MM.1S (cell line): ENCODE data around the gene HRNR.
A peak's percentile ranks its signal among the peaks of the same experiment; 100 is the strongest.

Source experiments
- DNase-seq: peaks from one replicate; pipeline ENCODE4 v3.0.0-alpha.2; 2015
- H2AFZ ChIP-seq: fragments of 300-600 bp; sonication (generic); 2 replicates; pipeline ENCODE4 v1.6.0; 2016; ENCODE audit warnings: antibody characterized with exemption, low read length
- H3F3A ChIP-seq: fragments of 300-600 bp; sonication (generic); 2 replicates; pipeline ENCODE4 v1.6.1; 2016; ENCODE audit warnings: mild to moderate bottlenecking, antibody characterized with exemption, low read length, moderate library complexity, mixed read lengths; ENCODE audit not compliant: insufficient read depth
- H3K27ac ChIP-seq: fragments of 300-600 bp; sonication (generic); 2 replicates; pipeline ENCODE4 v1.5.1; 2016; ENCODE audit warnings: mild to moderate bottlenecking, low read length
- H3K27me3 ChIP-seq: fragments of 300-600 bp; sonication (generic); replicated peaks from 2 replicates; pipeline ENCODE4 v1.6.0; 2016; ENCODE audit warnings: low read length; ENCODE audit not compliant: insufficient read depth
- H3K36me3 ChIP-seq: fragments of 300-600 bp; sonication (generic); replicated peaks from 2 replicates; pipeline ENCODE4 v1.6.1; 2016; ENCODE audit warnings: mild to moderate bottlenecking, low read length, mixed read lengths; ENCODE audit not compliant: insufficient read depth
- H3K4me1 ChIP-seq: fragments of 300-600 bp; sonication (generic); 2 replicates; pipeline ENCODE4 v1.6.1; 2016; ENCODE audit warnings: low read length, mixed read lengths
- H3K4me2 ChIP-seq: fragments of 300-600 bp; sonication (generic); 2 replicates; pipeline ENCODE4 v1.6.0; 2016; ENCODE audit warnings: low read depth, low read length
- H3K4me3 ChIP-seq: fragments of 300-600 bp; sonication (generic); 2 replicates; pipeline ENCODE4 v1.5.1; 2016; ENCODE audit warnings: low read length, mixed read lengths
- H3K79me2 ChIP-seq: fragments of 300-600 bp; sonication (generic); 2 replicates; pipeline ENCODE4 v1.6.1; 2016; ENCODE audit warnings: mixed run types, low read length, mixed read lengths
- H3K9ac ChIP-seq: fragments of 300-600 bp; sonication (generic); 2 replicates; pipeline ENCODE4 v1.6.1; 2016; ENCODE audit warnings: low read length, mixed read lengths
- H3K9me2 ChIP-seq: fragments of 300-600 bp; sonication (generic); replicated peaks from 2 replicates; pipeline ENCODE4 v1.6.1; 2016; ENCODE audit warnings: mild to moderate bottlenecking, low read length, mixed read lengths; ENCODE audit not compliant: insufficient read depth
- H3K9me3 ChIP-seq: fragments of 300-600 bp; sonication (generic); replicated peaks from 2 replicates; pipeline ENCODE4 v1.6.1; 2016; ENCODE audit warnings: mild to moderate bottlenecking, low read length, mixed read lengths; ENCODE audit not compliant: insufficient read depth
- H4K20me1 ChIP-seq: fragments of 300-600 bp; sonication (generic); 2 replicates; pipeline ENCODE4 v1.6.1; 2016; ENCODE audit warnings: mild to moderate bottlenecking, low read length, moderate library complexity, mixed read lengths; ENCODE audit not compliant: insufficient read depth
- EZH2 ChIP-seq: fragments of 300-600 bp; sonication (generic); optimal IDR thresholded peaks from 2 replicates; pipeline ENCODE3; 2017; ENCODE audit warnings: low read depth, mild to moderate bottlenecking, antibody characterized with exemption, low read length, mixed read lengths
- EZH2phosphoT487 ChIP-seq: fragments of 300-600 bp; sonication (generic); IDR thresholded peaks from 2 replicates; pipeline ENCODE4 v1.6.1; 2018; ENCODE audit warnings: antibody characterized with exemption, low read length
- TF ChIP-seq, protein P1 (sequence below): fragments of 300-600 bp; sonication (generic); IDR thresholded peaks from 2 replicates; pipeline ENCODE4 v1.5.1; 2016; ENCODE audit warnings: antibody characterized with exemption, low read length, mixed read lengths

HRNR gene

GRCh38 chr1:152186556-152187285 lies 37.3 kb downstream of the HRNR start:
- Histone ChIP-seq H3K4me1 (0 out of 2 replicates have a peak, but pooled peaks cover 6% of the 10 kb centered on the region), H3K9me3 (no peaks in the 10 kb centered on the region), H3K27me3 (peaks cover 25% of the 10 kb centered on the region), H2AFZ (no peak overlapping the region), H3K9ac (no peak overlapping the region), H3F3A (no peaks in the 10 kb centered on the region), H3K4me2 (no peak overlapping the region), H3K9me2 (no peaks in the 10 kb centered on the region), H4K20me1 (no peaks in the 10 kb centered on the region), H3K4me3 (no peak overlapping the region), H3K36me3 (no peaks in the 10 kb centered on the region), H3K79me2 (no peaks in the 10 kb centered on the region), H3K27ac (no peak overlapping the region)
- DNase-seq, result no peak
- TF ChIP-seq EZH2 (no peak), EZH2phosphoT487 (no peak)
- TF ChIP-seq, protein P1, sequence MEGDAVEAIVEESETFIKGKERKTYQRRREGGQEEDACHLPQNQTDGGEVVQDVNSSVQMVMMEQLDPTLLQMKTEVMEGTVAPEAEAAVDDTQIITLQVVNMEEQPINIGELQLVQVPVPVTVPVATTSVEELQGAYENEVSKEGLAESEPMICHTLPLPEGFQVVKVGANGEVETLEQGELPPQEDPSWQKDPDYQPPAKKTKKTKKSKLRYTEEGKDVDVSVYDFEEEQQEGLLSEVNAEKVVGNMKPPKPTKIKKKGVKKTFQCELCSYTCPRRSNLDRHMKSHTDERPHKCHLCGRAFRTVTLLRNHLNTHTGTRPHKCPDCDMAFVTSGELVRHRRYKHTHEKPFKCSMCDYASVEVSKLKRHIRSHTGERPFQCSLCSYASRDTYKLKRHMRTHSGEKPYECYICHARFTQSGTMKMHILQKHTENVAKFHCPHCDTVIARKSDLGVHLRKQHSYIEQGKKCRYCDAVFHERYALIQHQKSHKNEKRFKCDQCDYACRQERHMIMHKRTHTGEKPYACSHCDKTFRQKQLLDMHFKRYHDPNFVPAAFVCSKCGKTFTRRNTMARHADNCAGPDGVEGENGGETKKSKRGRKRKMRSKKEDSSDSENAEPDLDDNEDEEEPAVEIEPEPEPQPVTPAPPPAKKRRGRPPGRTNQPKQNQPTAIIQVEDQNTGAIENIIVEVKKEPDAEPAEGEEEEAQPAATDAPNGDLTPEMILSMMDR, result no peak

- Histone ChIP-seq H3K9ac (no peak overlapping the region), H3K79me2 (no peaks in the 10 kb centered on the region)
Observed at GRCh38 chr1:152185544-152186391, 38.2 kb downstream of the HRNR start.

GRCh38 chr1:152182944-152183361 lies 41.0 kb downstream of the HRNR start:
- no peaks in the 10 kb centered on the region for H3K79me2 ChIP-seq
- DNase-seq, result no peak
- no peak for TF ChIP-seq EZH2
- TF ChIP-seq, protein P1, result no peak
- no peak for TF ChIP-seq EZH2phosphoT487
- no peaks in the 10 kb centered on the region for H3K36me3 ChIP-seq
- no peaks in the 10 kb centered on the region for H3F3A ChIP-seq
- no peaks in the 10 kb centered on the region for H3K4me1 ChIP-seq
- H3K27ac ChIP-seq, result no peak overlapping the region
- no peaks in the 10 kb centered on the region for H3K9me3 ChIP-seq
- H2AFZ ChIP-seq, result no peak overlapping the region
- H3K9ac ChIP-seq, result no peak overlapping the region
- H3K27me3 ChIP-seq, result 0 out of 2 replicates have a peak, but pooled peaks cover 6% of the 10 kb centered on the region
- H4K20me1 ChIP-seq, result no peaks in the 10 kb centered on the region
- no peak overlapping the region for H3K4me2 ChIP-seq
- H3K9me2 ChIP-seq, result no peaks in the 10 kb centered on the region
- H3K4me3 ChIP-seq, result no peak overlapping the region

More at GRCh38 chr1:152185544-152186391, 38.2 kb downstream of the HRNR start:
- Histone ChIP-seq H3K27me3 (peaks cover 20% of the 10 kb centered on the region), H3K4me3 (no peak overlapping the region), H4K20me1 (no peaks in the 10 kb centered on the region), H3K36me3 (no peaks in the 10 kb centered on the region), H3F3A (no peaks in the 10 kb centered on the region), H3K4me1 (0 out of 2 replicates have a peak, but pooled peaks cover 6% of the 10 kb centered on the region), H3K9me3 (no peaks in the 10 kb centered on the region), H3K4me2 (no peak overlapping the region), H3K9me2 (no peaks in the 10 kb centered on the region), H3K27ac (no peak overlapping the region), H2AFZ (no peak overlapping the region)
- peak; percentile 74 for DNase-seq
- no peak for TF ChIP-seq EZH2phosphoT487
- TF ChIP-seq EZH2, result no peak
- TF ChIP-seq, protein P1, result peak; percentile 97
